HG03196 (cell line): ENCODE results near the gene DYNLT1.
"Not testable (repeated sequence)": the region's sequence is repeated elsewhere in the genome, so short reads cannot be mapped to it uniquely, and the experiment has no call there.

Experiments used
- ATAC-seq: cut with Tn5 transposase; IDR thresholded peaks from one replicate; pipeline ENCODE4 v1.9.1; 2021; ENCODE audit not compliant: unreplicated experiment

Gene DYNLT1

DNA sequence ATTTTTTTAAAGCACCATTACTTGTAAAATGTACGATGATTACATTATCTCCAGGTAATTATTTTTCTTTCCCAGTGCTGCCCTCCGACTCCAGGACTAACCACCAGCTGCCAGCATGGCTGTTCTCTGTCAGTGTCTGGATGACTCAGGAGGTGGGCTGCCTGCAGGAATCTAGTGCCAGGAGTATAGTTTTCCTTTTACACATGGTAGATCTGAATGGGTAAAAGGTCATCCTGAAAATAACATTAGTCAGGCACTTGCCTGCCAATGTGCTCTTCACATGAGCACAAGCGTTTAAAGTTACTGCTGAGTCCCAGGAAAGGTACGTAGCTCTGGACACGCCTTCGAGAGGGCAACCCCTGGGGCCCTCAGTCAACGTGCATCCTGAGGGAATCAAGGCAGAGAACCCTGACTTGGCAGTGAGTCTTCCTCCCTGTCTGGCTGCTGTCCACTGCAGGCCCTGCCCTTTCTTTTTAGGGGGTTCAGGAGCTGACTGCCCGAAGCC, 2.4 kb downstream of the DYNLT1 start:
- ATAC-seq, result no peak

DNA sequence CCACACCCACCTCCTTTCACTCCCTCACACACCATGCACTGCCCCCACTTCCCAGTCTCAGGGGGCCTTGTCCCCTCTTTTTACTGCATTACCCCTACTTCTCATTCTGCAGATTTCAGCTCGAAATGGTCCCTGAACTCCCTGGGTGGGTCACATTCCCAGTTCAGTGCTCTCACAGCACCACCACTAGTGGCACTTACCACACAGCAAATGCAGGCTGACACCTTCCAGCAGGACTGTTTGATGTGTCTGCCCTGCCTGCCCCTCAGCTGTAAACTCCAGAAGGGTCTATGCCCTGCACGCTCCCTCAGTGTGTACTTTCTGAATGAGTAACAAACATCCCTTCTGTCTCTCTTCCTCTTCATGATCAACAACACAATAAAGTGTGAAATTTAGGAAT, 4.0 kb downstream of the DYNLT1 start:
- no peak for ATAC-seq

- no peak for ATAC-seq
Observed at GRCh38 chr6:158639056-158639455, 5.5 kb downstream of the DYNLT1 start.

DNA sequence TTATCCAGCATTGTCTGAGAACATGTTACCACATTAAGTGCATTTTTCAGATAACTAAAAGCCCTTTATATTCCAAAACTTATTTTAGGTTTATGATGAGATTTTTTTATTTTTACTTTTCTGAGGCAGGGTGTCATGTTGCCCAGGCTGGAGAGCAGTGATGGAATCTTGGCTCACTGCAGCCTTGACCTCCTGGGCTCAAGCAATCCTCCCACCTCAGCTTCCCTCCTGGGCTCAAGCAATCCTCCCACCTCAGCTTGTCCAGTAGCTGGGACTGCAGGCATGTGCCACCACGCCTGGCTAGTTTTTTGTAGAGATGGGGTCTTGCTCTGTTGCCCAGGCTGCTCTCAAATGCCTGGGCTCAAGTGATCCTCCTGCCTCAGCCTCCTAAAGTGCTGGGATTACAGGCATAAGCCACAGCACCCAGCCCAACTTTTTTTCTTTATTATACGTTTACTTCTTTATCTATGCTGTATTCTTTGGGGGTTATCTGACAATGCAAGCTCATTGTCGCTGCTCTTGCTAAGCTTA, 6.2 kb downstream of the DYNLT1 start:
- no peak for ATAC-seq

GRCh38 chr6:158636778-158637177, 7.8 kb downstream of the DYNLT1 start:
- no peak for ATAC-seq

GRCh38 chr6:158635427-158636073, 9.0 kb downstream of the DYNLT1 start:
- ATAC-seq, result no peak

DNA sequence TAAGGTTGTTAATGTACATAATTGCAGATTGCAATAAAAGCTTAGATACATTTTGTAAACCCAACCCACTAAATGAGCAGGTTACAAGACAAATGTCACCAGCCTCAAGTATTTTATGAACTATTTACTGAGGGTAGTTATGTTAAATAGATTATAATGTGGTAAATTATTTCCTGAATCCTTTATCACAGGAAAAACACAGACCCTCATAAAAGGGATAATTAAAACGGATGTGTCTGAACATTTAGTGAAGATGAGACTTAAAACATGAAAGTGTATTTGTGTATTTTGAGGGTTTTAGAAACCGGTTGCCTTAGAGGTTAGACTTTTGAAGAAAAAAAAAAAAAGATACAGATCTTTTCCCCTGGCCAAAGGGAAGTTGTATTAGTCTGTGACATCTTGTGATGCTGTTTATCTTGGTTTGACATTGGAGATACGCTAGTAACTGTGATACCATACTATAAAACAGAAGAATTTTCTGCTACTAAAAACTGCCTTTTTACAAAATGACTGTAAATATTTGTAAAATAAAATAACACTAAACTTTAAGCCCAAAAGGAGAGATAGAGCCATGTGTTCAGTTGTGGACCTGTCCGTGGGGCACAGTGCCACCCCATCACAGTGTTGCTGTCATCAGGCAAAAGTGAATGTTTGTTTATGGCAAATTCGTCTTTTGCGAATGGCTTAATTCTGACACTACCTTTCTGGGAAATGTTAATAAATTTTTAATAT, 9.7 kb downstream of the DYNLT1 start:
- no peak for ATAC-seq

DNA sequence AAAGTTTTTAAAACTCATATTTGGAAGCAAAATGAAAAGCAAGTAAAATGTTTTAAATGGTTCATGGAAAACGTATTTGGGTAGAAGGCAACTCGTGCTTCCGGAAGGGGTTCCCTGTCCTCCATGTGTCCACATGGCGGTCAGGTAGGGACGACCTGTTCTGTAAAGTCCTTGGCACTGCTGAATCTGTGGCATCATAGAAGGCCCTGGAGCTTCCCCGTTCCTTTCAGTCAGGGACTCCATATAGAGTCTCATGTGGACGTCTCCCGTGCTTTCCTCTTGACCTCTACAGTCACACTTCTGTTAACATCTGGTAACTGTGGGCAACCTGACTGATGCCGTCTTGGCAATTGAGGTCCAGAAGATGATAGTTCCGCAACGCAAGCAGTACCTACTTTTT, 11.4 kb downstream of the DYNLT1 start:
- no peak for ATAC-seq

DNA sequence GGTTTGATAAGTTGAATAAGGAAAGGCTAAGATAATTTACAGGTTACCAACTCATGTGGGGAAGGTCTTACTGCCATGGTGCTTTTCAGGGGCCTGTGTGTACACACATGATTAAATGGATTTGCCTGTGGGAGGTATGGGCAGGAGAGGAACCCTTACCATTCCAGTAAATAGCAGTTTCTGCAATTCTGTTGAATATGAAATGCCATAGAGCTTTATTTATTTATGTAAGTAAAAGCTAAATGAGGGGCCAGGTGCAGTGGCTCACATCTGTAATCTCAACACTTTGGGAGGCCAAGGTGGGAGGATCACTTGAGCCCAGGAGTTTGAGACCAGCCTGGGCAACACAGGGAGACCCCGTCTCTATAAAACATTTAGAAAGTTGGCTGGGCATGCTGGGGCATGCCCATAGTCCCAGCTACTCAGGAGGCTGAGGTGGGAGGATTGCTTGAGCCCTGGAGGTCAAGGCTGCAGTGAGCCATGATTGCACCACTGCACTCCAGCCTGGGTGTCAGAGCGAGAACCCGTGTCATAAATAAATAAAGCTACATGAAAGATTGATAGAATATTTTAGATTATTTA, 11.9 kb downstream of the DYNLT1 start:
- not testable (repeated sequence) for ATAC-seq

- no peak for ATAC-seq
Observed at GRCh38 chr6:158631678-158632537, 12.6 kb downstream of the DYNLT1 start.

DNA sequence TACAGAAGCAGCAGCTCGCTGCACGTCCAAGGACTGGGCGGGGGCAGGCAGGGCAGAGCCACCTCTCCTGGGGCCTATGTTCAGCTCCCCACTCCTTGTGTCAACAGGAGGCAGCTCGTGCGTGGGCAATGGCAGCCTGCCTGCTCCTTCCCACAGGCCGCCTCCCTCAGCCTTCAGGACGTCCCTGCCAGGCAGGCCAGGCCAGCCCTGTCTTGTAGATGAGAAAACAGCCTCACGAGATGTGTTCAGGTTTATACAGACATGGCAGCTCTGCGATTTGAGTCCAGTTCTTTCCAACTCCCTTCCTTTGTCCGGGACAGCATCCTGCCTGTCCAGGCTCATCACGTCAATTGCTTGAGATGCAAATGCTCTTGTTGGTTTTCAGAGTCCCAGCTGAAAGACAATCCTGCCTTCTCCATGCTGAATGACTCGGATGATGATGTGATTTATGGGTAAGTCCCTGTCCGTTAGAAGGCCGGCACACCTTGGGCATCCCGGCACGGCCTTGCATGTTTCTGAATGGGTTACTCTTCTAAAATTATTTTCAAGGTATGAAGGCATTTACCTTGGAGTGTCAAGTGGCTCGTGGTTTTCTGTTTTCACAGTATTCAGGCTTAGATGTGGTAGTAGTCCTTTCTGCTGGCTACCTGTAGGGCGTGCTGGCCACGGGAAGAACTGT, 13.5 kb downstream of the DYNLT1 start:
- ATAC-seq, result no peak

- no peak for ATAC-seq
Observed at GRCh38 chr6:158629367-158630221, 14.9 kb downstream of the DYNLT1 start.

GRCh38 chr6:158628542-158628941, 16.0 kb downstream of the DYNLT1 start:
- no peak for ATAC-seq

- no peak for ATAC-seq
Observed at GRCh38 chr6:158627940-158628211, 16.7 kb downstream of the DYNLT1 start.

DNA sequence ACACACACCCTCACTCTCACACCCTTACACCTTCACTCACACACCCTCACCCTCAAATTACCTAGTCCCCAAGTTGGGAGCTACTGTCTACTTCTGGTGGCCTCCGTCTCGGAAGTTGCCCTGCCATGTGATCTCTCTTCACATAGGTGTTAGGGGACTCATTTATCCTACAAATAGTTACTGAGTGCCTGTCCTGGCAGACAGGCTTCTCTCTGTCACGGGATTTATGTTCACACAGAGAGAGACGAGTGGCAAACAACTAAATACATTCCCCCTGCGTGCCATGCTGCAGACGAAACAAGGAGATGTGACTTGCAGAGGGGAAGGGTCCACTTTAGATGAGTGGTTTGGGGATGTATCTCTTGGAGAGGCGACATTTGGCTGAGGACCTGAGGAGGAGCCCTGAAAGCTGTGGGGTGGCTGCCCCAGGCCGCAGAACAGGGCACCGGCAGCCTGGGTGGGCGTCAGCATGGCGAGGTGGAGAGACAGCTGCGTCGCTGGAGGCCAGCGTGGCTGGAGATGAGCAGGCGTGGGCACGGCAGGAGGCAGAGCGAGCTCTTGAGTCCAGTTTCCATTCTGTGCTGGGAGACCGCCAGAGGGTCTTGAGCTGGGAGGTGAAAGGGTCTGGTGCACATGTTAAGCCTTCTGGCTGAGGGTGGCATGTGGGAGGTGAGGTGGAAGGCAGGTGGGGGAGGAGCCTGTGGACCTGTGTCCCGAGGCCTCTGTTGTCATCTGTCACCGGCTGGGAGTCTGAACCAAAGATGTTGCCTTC, 17.2 kb downstream of the DYNLT1 start:
- no peak for ATAC-seq

DNA sequence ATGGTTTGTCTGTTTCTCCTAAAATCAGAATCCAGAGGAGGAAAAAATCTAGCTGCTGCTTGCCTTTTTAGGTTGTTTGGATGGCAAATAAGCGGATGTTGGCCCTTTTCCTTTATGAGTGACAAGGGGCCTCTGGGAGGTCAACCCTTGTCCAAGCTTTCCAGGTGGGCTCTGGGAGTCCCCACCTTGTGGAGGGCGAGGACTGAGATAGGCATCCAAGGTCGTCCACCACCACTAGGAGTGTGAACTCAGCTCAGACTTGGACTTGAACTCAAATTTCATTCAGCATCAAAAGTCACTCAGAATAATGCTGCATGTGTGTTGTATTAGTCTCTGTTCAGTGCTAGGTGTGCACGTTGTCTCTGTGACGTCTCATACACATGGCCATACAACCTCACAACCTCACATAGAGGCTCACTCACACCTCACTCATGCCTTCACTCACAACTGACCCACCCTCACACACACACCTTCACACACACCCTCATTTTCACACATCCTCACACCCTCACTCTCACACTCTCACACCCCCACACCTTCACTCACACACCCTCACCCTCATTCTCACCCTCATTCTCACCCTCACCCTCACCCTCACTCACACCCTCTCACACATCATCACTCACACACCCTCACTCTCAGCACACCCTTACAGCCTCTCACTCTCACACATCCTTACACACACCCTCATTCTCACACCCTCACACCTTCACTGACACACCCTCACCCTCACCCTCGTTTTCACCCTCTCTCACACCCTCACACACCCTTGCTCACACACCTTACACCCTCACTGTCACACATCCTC, 18.0 kb downstream of the DYNLT1 start:
- no peak for ATAC-seq

- ATAC-seq, result no peak
Observed at GRCh38 chr6:158625881-158626305, 18.6 kb downstream of the DYNLT1 start.
